Stimulated activated effector memory CD8-positive, alpha-beta T cell treated with anti-CD3 and anti-CD28 coated beads, Interleukin-12 subunit alpha, Interleukin-12 subunit beta, amount 100 ng/mL, for 72 hours (primary cell): Measurements from ENCODE around the gene THAP7.

ENCODE experiments used
- ATAC-seq: fragments of 150-1000 bp; cut with Tn5 transposase; 2 replicates; pipeline ENCODE4 v1.10.0; 2021
- DNase-seq, 2 donors: peaks; one replicate each; pipeline ENCODE4 v3.0.0; 2021 to 2022; ENCODE audit warnings: low spot score in 2 of 2
- H3K27ac Mint-ChIP-seq: one replicate; pipeline ENCODE4 v1.8.0; 2022; ENCODE audit warnings: mild to moderate bottlenecking, mixed read lengths
- H3K36me3 Mint-ChIP-seq: one replicate; pipeline ENCODE4 v1.8.0; 2022; ENCODE audit warnings: mild to moderate bottlenecking, mixed read lengths
- H3K4me1 Mint-ChIP-seq: one replicate; pipeline ENCODE4 v1.8.0; 2022; ENCODE audit warnings: mixed read lengths
- H3K4me3 Mint-ChIP-seq: one replicate; pipeline ENCODE4 v1.8.0; 2022; ENCODE audit warnings: mild to moderate bottlenecking, mixed read lengths
- H3K9me3 Mint-ChIP-seq: one replicate; pipeline ENCODE4 v1.8.0; 2022; ENCODE audit warnings: mixed read lengths

Gene THAP7

GRCh38 chr22:21034989-21035388 is 33.1 kb upstream of the THAP7 start:
- H3K4me1 Mint-ChIP-seq = peaks cover 4% of the 10 kb centered on the region
- no peak for DNase-seq
- no peaks in the 10 kb centered on the region for H3K36me3 Mint-ChIP-seq
- H3K9me3 Mint-ChIP-seq = no peaks in the 10 kb centered on the region
- H3K27ac Mint-ChIP-seq = no peak overlapping the region
- ATAC-seq = no peak
- H3K4me3 Mint-ChIP-seq = no peak overlapping the region

- DNase-seq (no peak), ATAC-seq (peak; percentile 75)
- Mint-ChIP-seq H3K4me1 (peaks cover 9% of the 10 kb centered on the region), H3K27ac (no peak overlapping the region), H3K4me3 (no peak overlapping the region), H3K36me3 (no peaks in the 10 kb centered on the region), H3K9me3 (no peaks in the 10 kb centered on the region)
These were observed 32.0 kb upstream of the THAP7 start for GRCh38 chr22:21033895-21034294.

GRCh38 chr22:21032868-21033688 is 31.2 kb upstream of the THAP7 start:
- H3K36me3 Mint-ChIP-seq = no peaks in the 10 kb centered on the region
- no peak for DNase-seq
- ATAC-seq = no peak
- H3K4me3 Mint-ChIP-seq = peak overlapping the region; percentile 31
- no peaks in the 10 kb centered on the region for H3K9me3 Mint-ChIP-seq
- no peak overlapping the region for H3K27ac Mint-ChIP-seq
- peaks cover 9% of the 10 kb centered on the region for H3K4me1 Mint-ChIP-seq

- Mint-ChIP-seq H3K9me3 (no peaks in the 10 kb centered on the region), H3K4me1 (peaks cover 9% of the 10 kb centered on the region), H3K27ac (no peak within 1 kb of the TSS), H3K4me3 (peak within 1 kb of the TSS; percentile 31), H3K36me3 (no peaks in the 10 kb centered on the region)
- DNase-seq (no peak), ATAC-seq (peak; percentile 36)
These were observed 30.3 kb upstream of the THAP7 start, which contains the start of gene SLC7A4 for GRCh38 chr22:21032037-21032867. TSS of gene SLC7A4 (minus strand) at chr22:21032561. CDS start at chr22:21031812, 749 bp downstream.

DNA sequence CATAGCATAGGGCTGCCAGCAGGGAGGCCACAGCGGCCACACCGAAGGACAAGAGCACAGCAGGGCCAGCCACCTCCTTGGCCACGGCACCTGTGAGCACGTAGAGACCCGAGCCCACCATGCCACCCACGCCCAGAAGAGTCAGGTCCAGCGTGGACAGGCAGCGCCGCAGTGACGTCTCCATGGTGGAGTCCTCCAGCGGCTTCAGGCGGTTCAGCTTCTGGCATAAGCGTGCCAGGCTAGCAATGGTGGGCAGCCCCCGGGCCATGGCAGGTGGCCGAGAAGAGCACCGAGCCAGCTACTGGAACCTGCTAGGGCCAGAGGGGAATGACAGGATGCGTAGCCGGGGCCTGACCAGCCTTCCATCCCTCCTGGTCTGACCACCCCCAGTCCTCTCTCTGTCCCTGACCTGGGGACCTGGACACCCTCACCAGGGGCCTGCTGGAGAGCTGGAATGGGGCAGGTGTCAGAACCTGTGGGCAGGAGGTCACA is 29.7 kb upstream of the THAP7 start:
- no peaks in the 10 kb centered on the region for H3K36me3 Mint-ChIP-seq
- H3K27ac Mint-ChIP-seq = no peak overlapping the region
- peaks cover 9% of the 10 kb centered on the region for H3K4me1 Mint-ChIP-seq
- ATAC-seq = no peak
- no peak for DNase-seq
- peak overlapping the region; percentile 31 for H3K4me3 Mint-ChIP-seq
- H3K9me3 Mint-ChIP-seq = no peaks in the 10 kb centered on the region

- no peaks in the 10 kb centered on the region for H3K36me3 Mint-ChIP-seq
- no peak overlapping the region for H3K27ac Mint-ChIP-seq
- no peak for DNase-seq
- peaks cover 10% of the 10 kb centered on the region for H3K4me1 Mint-ChIP-seq
- H3K4me3 Mint-ChIP-seq = peak overlapping the region; percentile 31
- no peaks in the 10 kb centered on the region for H3K9me3 Mint-ChIP-seq
- no peak for ATAC-seq
These were observed 29.0 kb upstream of the THAP7 start for GRCh38 chr22:21030621-21031544.

GRCh38 chr22:21030032-21030431 is 28.1 kb upstream of the THAP7 start:
- Mint-ChIP-seq H3K27ac (no peak overlapping the region), H3K4me1 (peaks cover 19% of the 10 kb centered on the region), H3K4me3 (no peak overlapping the region), H3K36me3 (no peaks in the 10 kb centered on the region), H3K9me3 (no peaks in the 10 kb centered on the region)
- no peak for DNase-seq
- ATAC-seq = no peak

GRCh38 chr22:21029486-21030025 is 27.6 kb upstream of the THAP7 start:
- ATAC-seq = no peak
- no peak overlapping the region for H3K4me3 Mint-ChIP-seq
- H3K36me3 Mint-ChIP-seq = no peaks in the 10 kb centered on the region

DNA sequence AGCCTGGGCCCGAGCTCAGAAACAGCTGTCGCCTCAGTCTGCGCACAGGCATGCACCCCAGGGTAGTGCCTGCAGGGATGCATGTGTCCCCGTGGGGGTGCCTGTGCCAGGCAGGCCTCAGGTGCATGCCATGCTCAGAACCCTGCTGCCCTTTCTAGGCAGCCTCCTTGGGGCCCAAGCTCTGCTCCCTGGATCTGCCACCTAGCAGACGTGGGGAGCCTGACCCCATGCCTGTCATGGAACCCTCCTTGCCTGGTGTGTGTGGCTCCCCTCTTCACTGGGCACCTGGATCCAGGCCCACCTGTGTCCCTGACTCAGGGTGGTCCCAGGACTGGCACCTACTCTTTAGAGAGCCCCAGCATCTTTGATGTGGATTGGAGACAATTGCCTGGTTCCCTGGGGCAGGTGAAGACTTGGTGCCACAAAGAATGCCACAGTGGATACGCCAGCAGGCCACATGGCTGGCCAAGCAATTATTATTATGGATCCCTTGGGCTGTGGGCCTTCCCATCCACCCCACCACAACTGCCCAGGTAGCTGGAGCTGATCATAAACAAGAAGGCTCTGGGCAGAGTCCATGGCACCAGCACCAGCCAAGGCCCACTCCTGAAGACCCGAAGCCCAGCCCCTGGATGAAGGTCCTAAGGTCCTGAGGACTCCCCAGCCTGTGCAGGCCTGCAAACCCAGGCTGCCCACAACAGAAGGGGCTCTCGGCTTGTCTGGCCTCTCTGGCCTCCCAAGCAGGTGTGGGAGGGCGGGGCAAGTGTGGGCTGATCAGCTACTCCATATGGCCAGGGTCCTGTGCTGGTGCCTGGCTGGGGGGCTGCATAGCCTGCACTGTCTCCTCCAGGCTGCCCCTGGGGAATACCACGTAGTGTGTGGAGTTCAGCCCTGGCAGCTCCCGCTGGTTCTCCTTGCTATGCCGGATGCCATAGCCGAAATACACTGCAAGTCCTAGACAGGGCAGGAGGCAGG is 26.6 kb upstream of the THAP7 start:
- Mint-ChIP-seq H3K4me3 (no peak overlapping the region), H3K27ac (no peak overlapping the region), H3K4me1 (peaks cover 21% of the 10 kb centered on the region), H3K36me3 (no peaks in the 10 kb centered on the region), H3K9me3 (no peaks in the 10 kb centered on the region)
- no peak for ATAC-seq
- no peak for DNase-seq

More at GRCh38 chr22:21029486-21030025, 27.6 kb upstream of the THAP7 start:
- peaks cover 21% of the 10 kb centered on the region for H3K4me1 Mint-ChIP-seq
- H3K27ac Mint-ChIP-seq = no peak overlapping the region
- no peaks in the 10 kb centered on the region for H3K9me3 Mint-ChIP-seq
- DNase-seq = no peak

- Mint-ChIP-seq H3K4me1 (peaks cover 16% of the 10 kb centered on the region), H3K36me3 (no peaks in the 10 kb centered on the region), H3K9me3 (no peaks in the 10 kb centered on the region), H3K4me3 (no peak overlapping the region), H3K27ac (no peak overlapping the region)
- ATAC-seq = no peak
- no peak for DNase-seq
These were observed 25.1 kb upstream of the THAP7 start for GRCh38 chr22:21026783-21027692.

DNA sequence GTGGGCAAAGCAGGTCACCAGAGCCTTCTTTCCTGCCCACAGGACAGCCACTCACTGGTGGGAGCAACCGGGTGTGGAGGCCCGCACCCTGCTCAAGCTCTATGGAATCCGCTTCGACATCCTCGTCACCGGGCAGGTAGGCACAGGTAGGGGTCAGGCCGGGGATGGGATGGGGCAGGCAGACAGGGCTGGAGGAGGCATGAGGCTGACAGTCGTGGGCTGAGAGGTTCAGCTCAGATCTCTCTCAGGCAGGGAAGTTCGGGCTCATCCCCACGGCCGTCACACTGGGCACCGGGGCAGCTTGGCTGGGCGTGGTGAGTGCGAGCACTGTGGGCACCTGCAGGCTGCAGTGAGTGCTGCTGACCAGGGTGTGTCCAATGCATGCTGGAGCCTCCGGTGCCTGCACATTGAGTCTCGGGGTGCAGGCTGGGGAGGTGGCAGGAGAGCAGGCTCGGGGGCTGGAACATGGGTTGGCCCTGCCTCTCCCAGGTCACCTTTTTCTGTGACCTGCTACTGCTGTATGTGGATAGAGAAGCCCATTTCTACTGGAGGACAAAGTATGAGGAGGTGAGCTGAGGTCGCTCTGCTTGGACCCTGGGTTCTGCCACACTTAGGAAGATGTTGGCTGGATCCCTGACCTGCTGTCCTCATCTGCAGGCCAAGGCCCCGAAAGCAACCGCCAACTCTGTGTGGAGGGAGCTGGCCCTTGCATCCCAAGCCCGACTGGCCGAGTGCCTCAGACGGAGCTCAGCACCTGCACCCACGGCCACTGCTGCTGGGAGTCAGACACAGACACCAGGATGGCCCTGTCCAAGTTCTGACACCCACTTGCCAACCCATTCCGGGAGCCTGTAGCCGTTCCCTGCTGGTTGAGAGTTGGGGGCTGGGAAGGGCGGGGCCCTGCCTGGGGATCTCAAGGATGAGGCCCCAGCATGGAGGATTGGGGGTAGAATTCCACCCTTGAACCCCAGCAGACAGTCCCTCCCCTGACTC is 24.1 kb upstream of the THAP7 start:
- Mint-ChIP-seq H3K4me3 (peak overlapping the region; percentile 15), H3K36me3 (no peaks in the 10 kb centered on the region), H3K4me1 (peaks cover 16% of the 10 kb centered on the region), H3K9me3 (no peaks in the 10 kb centered on the region), H3K27ac (peak overlapping the region; percentile 81)
- DNase-seq = no peak
- ATAC-seq = no peak

- Mint-ChIP-seq H3K9me3 (no peaks in the 10 kb centered on the region), H3K36me3 (no peaks in the 10 kb centered on the region), H3K4me1 (peaks cover 16% of the 10 kb centered on the region), H3K4me3 (peak overlapping the region; percentile 15), H3K27ac (peak overlapping the region; percentile 81)
- peak; percentile 60 for ATAC-seq
- no peak for DNase-seq
These were observed 23.3 kb upstream of the THAP7 start for GRCh38 chr22:21025266-21025665.
